A549 treated with dexamethasone at 1 μM for 4 hours (cell line): Measurements from ENCODE around the gene MUL1. TPM values are rescaled to one million over a fixed set of nuclear protein-coding genes. Genes with fewer than 3 reads are reported as not detected.

Experiments
- total RNA-seq: library from RNA; stranded (reverse); fragments of 200-300 nt; extraction: Qiagen RNA extraction; gene quantifications from 5 replicates; pipeline ENCODE4 v1.2.3, GENCODE V29; 2022

The MUL1 gene, protein sequence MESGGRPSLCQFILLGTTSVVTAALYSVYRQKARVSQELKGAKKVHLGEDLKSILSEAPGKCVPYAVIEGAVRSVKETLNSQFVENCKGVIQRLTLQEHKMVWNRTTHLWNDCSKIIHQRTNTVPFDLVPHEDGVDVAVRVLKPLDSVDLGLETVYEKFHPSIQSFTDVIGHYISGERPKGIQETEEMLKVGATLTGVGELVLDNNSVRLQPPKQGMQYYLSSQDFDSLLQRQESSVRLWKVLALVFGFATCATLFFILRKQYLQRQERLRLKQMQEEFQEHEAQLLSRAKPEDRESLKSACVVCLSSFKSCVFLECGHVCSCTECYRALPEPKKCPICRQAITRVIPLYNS
- total RNA-seq = 39.8 to 44.8 TPM (median 44.0 TPM) in 5 replicates

DNA sequence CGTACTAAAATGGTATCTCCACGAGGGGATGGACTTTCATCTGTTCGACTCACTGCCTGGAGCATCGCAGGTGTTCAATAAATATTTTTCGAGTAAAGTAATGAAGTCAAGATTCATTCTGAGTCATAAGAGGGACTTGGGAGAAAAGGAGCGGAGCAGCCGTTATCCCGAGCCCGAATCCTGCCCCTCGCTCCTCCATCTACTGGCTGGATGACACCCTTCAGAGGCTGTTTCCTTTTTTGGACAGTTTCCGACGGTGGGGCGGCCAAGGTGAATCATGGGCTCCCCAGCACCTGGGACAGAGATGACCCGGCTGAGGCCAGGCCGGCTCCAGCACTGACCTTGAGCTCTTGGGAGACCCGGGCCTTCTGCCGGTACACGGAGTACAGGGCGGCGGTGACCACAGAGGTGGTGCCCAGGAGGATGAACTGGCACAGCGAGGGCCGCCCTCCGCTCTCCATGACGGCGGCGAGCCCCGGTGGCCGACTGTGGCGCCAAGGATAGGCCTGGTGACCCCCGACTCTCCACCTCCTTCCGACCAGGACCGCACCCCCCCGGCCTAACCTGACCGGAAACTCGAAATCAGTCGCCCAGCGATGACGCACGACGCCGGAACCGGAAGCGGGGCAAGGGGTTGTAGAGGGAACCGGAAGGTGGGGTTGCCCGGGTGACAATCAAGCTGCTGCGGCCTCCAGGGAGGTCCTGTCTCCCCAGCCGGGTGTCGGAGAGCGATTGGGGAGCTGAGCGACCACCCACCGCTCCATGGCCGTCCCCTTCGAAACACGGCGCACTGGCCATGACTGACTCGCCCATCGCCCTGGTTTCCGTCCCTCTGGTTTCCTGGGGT is at the start of gene MUL1:
Gene MUL1, minus strand, starts transcription at position 588 of the 847 bp plus-strand sequence. Its CDS starts 127 bp downstream, at position 461.

DNA sequence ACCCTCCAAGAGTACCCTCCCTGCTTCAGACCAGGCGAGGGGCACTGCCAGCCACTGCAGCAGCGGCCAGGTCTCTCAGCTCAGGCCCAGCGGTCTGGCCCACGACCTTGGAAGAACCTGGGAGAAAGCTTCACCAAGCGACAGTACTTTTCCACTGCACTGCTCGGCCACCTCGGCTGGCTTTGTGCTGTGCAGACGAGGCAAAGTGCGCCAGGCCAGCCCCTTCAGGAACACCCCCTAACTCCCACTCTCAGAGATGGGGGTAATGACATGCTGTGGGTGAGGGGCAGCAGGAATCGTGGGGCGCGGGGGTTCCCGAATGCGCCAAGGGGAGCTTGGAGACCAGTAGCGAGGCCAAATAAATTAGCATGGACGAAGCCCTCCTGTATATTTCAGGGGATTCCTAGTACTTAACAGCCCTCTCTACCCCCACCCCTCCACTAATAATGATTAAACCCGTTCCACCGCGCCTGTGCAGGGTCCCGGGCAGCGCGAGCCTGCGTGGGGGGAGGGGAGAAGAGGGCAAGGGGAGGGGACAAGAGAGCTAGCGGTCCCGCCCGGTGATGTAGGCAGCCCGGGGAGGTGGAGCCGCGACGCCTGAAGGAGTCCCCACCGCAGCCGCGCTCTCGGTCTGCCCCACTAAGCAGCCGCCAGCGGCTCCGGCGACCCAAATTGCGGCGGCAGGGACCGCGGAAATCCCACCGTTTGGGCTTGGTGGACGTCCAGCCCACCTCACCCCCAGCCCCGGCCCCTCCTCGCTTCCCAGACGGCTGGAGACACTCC is 44.2 kb upstream of the MUL1 start, which contains the start of gene FAM43B:
Gene FAM43B, plus strand, starts transcription at position 629 of the 783 bp plus-strand sequence. CDS start 401 bp downstream, outside the sequence.

DNA sequence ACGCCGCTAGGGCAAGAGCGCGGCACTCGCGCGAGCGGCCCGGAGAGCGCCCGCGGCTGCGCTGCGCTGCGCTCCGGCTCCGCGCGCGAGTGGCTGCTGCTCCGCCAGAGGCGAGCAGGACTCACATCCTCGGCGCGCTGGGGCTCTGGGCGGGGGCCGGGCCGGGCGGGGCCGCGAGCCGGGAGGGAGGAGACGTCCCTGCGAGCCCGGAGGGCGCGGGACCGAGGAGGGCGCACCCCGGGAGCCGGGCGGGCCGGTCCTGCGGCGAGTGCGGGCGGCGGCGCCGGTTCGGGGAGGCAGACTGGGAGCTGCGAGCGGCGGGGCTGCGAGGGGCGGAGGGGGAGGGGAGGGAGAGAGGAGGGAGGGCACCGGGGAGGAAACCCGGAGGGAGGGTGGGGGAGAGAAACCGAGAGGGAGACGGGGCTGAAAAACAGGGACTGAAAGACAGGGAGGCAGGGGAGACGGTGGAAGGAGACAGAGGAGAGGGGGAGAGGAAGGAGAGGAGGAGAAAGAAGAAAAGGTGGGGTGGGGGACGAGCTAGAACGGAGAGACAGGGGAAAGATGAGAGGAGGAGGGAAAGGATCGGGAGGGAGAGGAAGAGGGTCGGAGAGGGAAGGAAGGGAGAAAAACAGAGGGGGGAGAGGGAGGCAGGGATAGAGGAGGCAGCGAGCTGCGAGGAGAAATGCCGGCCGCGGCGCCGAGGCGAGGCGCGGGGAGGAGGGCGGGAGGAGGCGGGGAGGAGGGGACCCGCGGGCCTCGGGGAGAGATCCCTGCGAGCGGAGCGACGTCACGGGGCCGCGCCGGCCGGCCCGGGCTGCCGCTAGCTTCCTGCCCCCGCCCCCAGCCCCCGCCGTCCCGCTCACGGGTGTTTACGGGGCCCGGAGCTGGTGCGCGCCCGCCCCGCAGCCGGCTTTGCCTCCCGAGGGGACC is 22.2 kb downstream of the MUL1 start, which contains the start of gene CAMK2N1:
Gene CAMK2N1, minus strand, starts transcription at position 684 of the 930 bp plus-strand sequence. CDS start 831 bp downstream, outside the sequence.

Other genes with a start within 250 kb of the MUL1 start
- gene VWA5B1, start 217.3 kb downstream of the MUL1 start, total RNA-seq = not detected in 5 replicates
- gene CAMK2N1, start 21.9 kb downstream of the MUL1 start, total RNA-seq = 58.6 to 71.5 TPM (median 66.4 TPM) in 5 replicates
- gene FAM43B, start 44.4 kb upstream of the MUL1 start, total RNA-seq = 2.7 to 4.5 TPM (median 3.6 TPM) in 5 replicates
- 28.7 to 43.5 TPM (median 33.9 TPM) in 5 replicates for gene CDA, start 80.9 kb upstream of the MUL1 start, total RNA-seq
- 25.5 to 33.7 TPM (median 29.5 TPM) in 5 replicates for gene PINK1, start 125.3 kb upstream of the MUL1 start, total RNA-seq
- 180 to 210 TPM (median 206 TPM) in 5 replicates for gene DDOST, start 153.2 kb upstream of the MUL1 start, total RNA-seq
- gene KIF17, start 209.9 kb upstream of the MUL1 start, total RNA-seq = 1.8 to 2.7 TPM (median 2.4 TPM) in 5 replicates
- 10.3 to 15.2 TPM (median 12.6 TPM) in 5 replicates for gene SH2D5, start 224.6 kb upstream of the MUL1 start, total RNA-seq